ENCODE measurements around the gene GID4.

Gene GID4

GRCh38 chr17:18020971-18021370 lies 18.2 kb upstream of the GID4 start:
- Histone ChIP-seq H3K4me3 (ENCODE audit: low read length in 2 of 2) (no peak overlapping the region), H2BK120ac (ENCODE audit: low read depth, low read length) (no peak overlapping the region), H2AFZ (ENCODE audit: low read length) (no peak overlapping the region), H3K9me3 (replicated peaks in 1 of 2; ENCODE audit: control insufficient read depth in 2 of 2, insufficient read depth in 1 of 2, low read depth in 1 of 2, low read length in 2 of 2) (peaks cover 0 to 2% of the 10 kb centered on the region in 2 donors), H3K36me3 (replicated peaks in 1 of 2; ENCODE audit: control insufficient read depth in 2 of 2, insufficient read depth in 2 of 2, low read length in 2 of 2) (peaks cover 2 to 5% of the 10 kb centered on the region in 2 donors), H4K91ac (ENCODE audit: low read depth, low read length, poor library complexity) (no peak overlapping the region), H4K8ac (ENCODE audit: low read depth, low read length) (no peak overlapping the region), H3K18ac (ENCODE audit: low read length) (no peak overlapping the region), H3K4me2 (ENCODE audit: insufficient read depth, low read length, poor library complexity, severe bottlenecking) (no peak overlapping the region), H3K9ac (ENCODE audit: low read depth, low read length, poor library complexity) (no peak overlapping the region), H2BK5ac (ENCODE audit: low read length) (no peak overlapping the region), H3K27ac (replicated peaks; ENCODE audit: low read length) (no peak overlapping the region), H3K27me3 (ENCODE audit: control insufficient read depth in 3 of 3, insufficient read depth in 3 of 3, low read depth in 1 of 3, low read length in 3 of 3) (no peaks in the 10 kb centered on the region), H2BK12ac (ENCODE audit: low read length) (no peak overlapping the region), H3K4me1 (ENCODE audit: control insufficient read depth in 2 of 2, insufficient read depth in 1 of 2, low read depth in 1 of 2, low read length in 2 of 2) (peaks cover 0 to 2% of the 10 kb centered on the region in 2 donors), H3K23ac (ENCODE audit: low read depth, low read length, poor library complexity) (peak overlapping the region; percentile 8), H2AK5ac (ENCODE audit: low read depth, low read length) (no peak overlapping the region), H2BK15ac (ENCODE audit: low read length) (no peak overlapping the region), H3K4ac (ENCODE audit: low read length) (no peak overlapping the region), H3K14ac (ENCODE audit: low read length) (no peak overlapping the region), H3K79me1 (ENCODE audit: low read depth, low read length) (no peaks in the 10 kb centered on the region)
- no peak for DNase-seq (ENCODE audit: low spot score)
- no CpG with 5 or more reads among the region's 6 CpGs for WGBS, 2 donors (ENCODE audit: extremely low coverage in 2 of 2, insufficient read length in 2 of 2, insufficient replicate concordance in 1 of 2)

GRCh38 chr17:18021372-18021771 lies 17.8 kb upstream of the GID4 start:
- no peak overlapping the region for H3K23ac ChIP-seq (ENCODE audit: low read depth, low read length, poor library complexity)
- no peak overlapping the region for H2BK15ac ChIP-seq (ENCODE audit: low read length)
- no peak overlapping the region for H3K27ac ChIP-seq (replicated peaks; ENCODE audit: low read length)
- no peak overlapping the region for H3K9ac ChIP-seq (ENCODE audit: low read depth, low read length, poor library complexity)
- H3K4me3 ChIP-seq (ENCODE audit: low read length in 2 of 2) = no peak overlapping the region
- peaks cover 0 to 2% of the 10 kb centered on the region in 2 donors for H3K4me1 ChIP-seq (ENCODE audit: control insufficient read depth in 2 of 2, insufficient read depth in 1 of 2, low read depth in 1 of 2, low read length in 2 of 2)
- no peak overlapping the region for H3K4me2 ChIP-seq (ENCODE audit: insufficient read depth, low read length, poor library complexity, severe bottlenecking)
- H2BK5ac ChIP-seq (ENCODE audit: low read length) = no peak overlapping the region
- no peak overlapping the region for H3K14ac ChIP-seq (ENCODE audit: low read length)
- no peak overlapping the region for H2BK120ac ChIP-seq (ENCODE audit: low read depth, low read length)
- H2BK12ac ChIP-seq (ENCODE audit: low read length) = no peak overlapping the region
- no peak overlapping the region for H3K4ac ChIP-seq (ENCODE audit: low read length)
- no peak for DNase-seq (ENCODE audit: low spot score)
- H2AK5ac ChIP-seq (ENCODE audit: low read depth, low read length) = no peak overlapping the region
- H3K18ac ChIP-seq (ENCODE audit: low read length) = no peak overlapping the region
- WGBS, 2 donors (ENCODE audit: extremely low coverage in 2 of 2, insufficient read length in 2 of 2, insufficient replicate concordance in 1 of 2) = no CpG with 5 or more reads among the region's 5 CpGs
- no peak overlapping the region for H4K91ac ChIP-seq (ENCODE audit: low read depth, low read length, poor library complexity)
- peaks cover 2 to 9% of the 10 kb centered on the region in 2 donors for H3K36me3 ChIP-seq (replicated peaks in 1 of 2; ENCODE audit: control insufficient read depth in 2 of 2, insufficient read depth in 2 of 2, low read length in 2 of 2)
- H3K9me3 ChIP-seq (replicated peaks in 1 of 2; ENCODE audit: control insufficient read depth in 2 of 2, insufficient read depth in 1 of 2, low read depth in 1 of 2, low read length in 2 of 2) = peaks cover 0 to 2% of the 10 kb centered on the region in 2 donors
- no peaks in the 10 kb centered on the region for H3K27me3 ChIP-seq (ENCODE audit: control insufficient read depth in 3 of 3, insufficient read depth in 3 of 3, low read depth in 1 of 3, low read length in 3 of 3)
- no peak overlapping the region for H2AFZ ChIP-seq (ENCODE audit: low read length)
- H3K79me1 ChIP-seq (ENCODE audit: low read depth, low read length) = no peaks in the 10 kb centered on the region
- no peak overlapping the region for H4K8ac ChIP-seq (ENCODE audit: low read depth, low read length)

GRCh38 chr17:18025241-18025944 lies 13.8 kb upstream of the GID4 start:
- Histone ChIP-seq H3K18ac (ENCODE audit: low read length) (no peak overlapping the region), H3K79me1 (ENCODE audit: low read depth, low read length) (no peaks in the 10 kb centered on the region), H4K8ac (ENCODE audit: low read depth, low read length) (no peak overlapping the region), H3K4me2 (ENCODE audit: insufficient read depth, low read length, poor library complexity, severe bottlenecking) (no peak overlapping the region), H2BK5ac (ENCODE audit: low read length) (no peak overlapping the region), H2BK12ac (ENCODE audit: low read length) (no peak overlapping the region), H2AK5ac (ENCODE audit: low read depth, low read length) (no peak overlapping the region), H3K4ac (ENCODE audit: low read length) (no peak overlapping the region), H3K9ac (ENCODE audit: low read depth, low read length, poor library complexity) (no peak overlapping the region), H3K4me1 (ENCODE audit: control insufficient read depth in 2 of 2, insufficient read depth in 1 of 2, low read depth in 1 of 2, low read length in 2 of 2) (peaks cover 0 to 3% of the 10 kb centered on the region in 2 donors), H3K23ac (ENCODE audit: low read depth, low read length, poor library complexity) (no peak overlapping the region), H3K4me3 (ENCODE audit: low read length in 2 of 2) (no peak overlapping the region), H3K27me3 (ENCODE audit: control insufficient read depth in 3 of 3, insufficient read depth in 3 of 3, low read depth in 1 of 3, low read length in 3 of 3) (no peaks in the 10 kb centered on the region), H2BK120ac (ENCODE audit: low read depth, low read length) (no peak overlapping the region), H2BK15ac (ENCODE audit: low read length) (no peak overlapping the region), H3K36me3 (replicated peaks in 1 of 2; ENCODE audit: control insufficient read depth in 2 of 2, insufficient read depth in 2 of 2, low read length in 2 of 2) (peaks cover 4 to 13% of the 10 kb centered on the region in 2 donors), H3K9me3 (replicated peaks in 1 of 2; ENCODE audit: control insufficient read depth in 2 of 2, insufficient read depth in 1 of 2, low read depth in 1 of 2, low read length in 2 of 2) (no peaks in the 10 kb centered on the region), H4K91ac (ENCODE audit: low read depth, low read length, poor library complexity) (no peak overlapping the region), H2AFZ (ENCODE audit: low read length) (no peak overlapping the region), H3K14ac (ENCODE audit: low read length) (no peak overlapping the region), H3K27ac (replicated peaks; ENCODE audit: low read length) (no peak overlapping the region)
- WGBS, 2 donors (ENCODE audit: extremely low coverage in 2 of 2, insufficient read length in 2 of 2, insufficient replicate concordance in 1 of 2) = no CpG with 5 or more reads among the region's 5 CpGs
- DNase-seq (ENCODE audit: low spot score) = no peak

- Histone ChIP-seq H2BK5ac (ENCODE audit: low read length) (peak overlapping the region; percentile 8), H2AFZ (ENCODE audit: low read length) (no peak overlapping the region), H3K9me3 (replicated peaks in 1 of 2; ENCODE audit: control insufficient read depth in 2 of 2, insufficient read depth in 1 of 2, low read depth in 1 of 2, low read length in 2 of 2) (no peaks in the 10 kb centered on the region), H2BK120ac (ENCODE audit: low read depth, low read length) (no peak overlapping the region), H3K4ac (ENCODE audit: low read length) (no peak overlapping the region), H3K4me2 (ENCODE audit: insufficient read depth, low read length, poor library complexity, severe bottlenecking) (no peak overlapping the region), H2BK15ac (ENCODE audit: low read length) (no peak overlapping the region), H3K27ac (replicated peaks; ENCODE audit: low read length) (no peak overlapping the region), H4K8ac (ENCODE audit: low read depth, low read length) (no peak overlapping the region), H3K79me1 (ENCODE audit: low read depth, low read length) (no peaks in the 10 kb centered on the region), H3K27me3 (ENCODE audit: control insufficient read depth in 3 of 3, insufficient read depth in 3 of 3, low read depth in 1 of 3, low read length in 3 of 3) (no peaks in the 10 kb centered on the region), H3K23ac (ENCODE audit: low read depth, low read length, poor library complexity) (no peak overlapping the region), H2BK12ac (ENCODE audit: low read length) (no peak overlapping the region), H3K4me3 (ENCODE audit: low read length in 2 of 2) (peak overlapping the region in 1 of 2 donors; percentile 63), H3K14ac (ENCODE audit: low read length) (no peak overlapping the region), H3K9ac (ENCODE audit: low read depth, low read length, poor library complexity) (no peak overlapping the region), H3K4me1 (ENCODE audit: control insufficient read depth in 2 of 2, insufficient read depth in 1 of 2, low read depth in 1 of 2, low read length in 2 of 2) (peaks cover 0 to 3% of the 10 kb centered on the region in 2 donors), H3K36me3 (replicated peaks in 1 of 2; ENCODE audit: control insufficient read depth in 2 of 2, insufficient read depth in 2 of 2, low read length in 2 of 2) (peaks cover 4 to 10% of the 10 kb centered on the region in 2 donors), H2AK5ac (ENCODE audit: low read depth, low read length) (no peak overlapping the region), H3K18ac (ENCODE audit: low read length) (no peak overlapping the region), H4K91ac (ENCODE audit: low read depth, low read length, poor library complexity) (no peak overlapping the region)
- no peak for DNase-seq (ENCODE audit: low spot score)
- WGBS, 2 donors (ENCODE audit: extremely low coverage in 2 of 2, insufficient read length in 2 of 2, insufficient replicate concordance in 1 of 2) = no CpG with 5 or more reads among the region's 11 CpGs
These were observed 13.0 kb upstream of the GID4 start for GRCh38 chr17:18025945-18026776.
